ENCODE results near the gene SV2B. TPM values are rescaled to one million over a fixed set of nuclear protein-coding genes. Genes with fewer than 3 reads are reported as not detected.
A peak's percentile ranks its signal among the peaks of the same experiment; 100 is the strongest.

The SV2B gene
- total and polyA plus RNA-seq, 9 of the 15 experiments (the other 6 are each of a cell fraction or from before 2014, with no cell fraction given), result 0.01 to 0.25 (median 0.11) TPM

DNA sequence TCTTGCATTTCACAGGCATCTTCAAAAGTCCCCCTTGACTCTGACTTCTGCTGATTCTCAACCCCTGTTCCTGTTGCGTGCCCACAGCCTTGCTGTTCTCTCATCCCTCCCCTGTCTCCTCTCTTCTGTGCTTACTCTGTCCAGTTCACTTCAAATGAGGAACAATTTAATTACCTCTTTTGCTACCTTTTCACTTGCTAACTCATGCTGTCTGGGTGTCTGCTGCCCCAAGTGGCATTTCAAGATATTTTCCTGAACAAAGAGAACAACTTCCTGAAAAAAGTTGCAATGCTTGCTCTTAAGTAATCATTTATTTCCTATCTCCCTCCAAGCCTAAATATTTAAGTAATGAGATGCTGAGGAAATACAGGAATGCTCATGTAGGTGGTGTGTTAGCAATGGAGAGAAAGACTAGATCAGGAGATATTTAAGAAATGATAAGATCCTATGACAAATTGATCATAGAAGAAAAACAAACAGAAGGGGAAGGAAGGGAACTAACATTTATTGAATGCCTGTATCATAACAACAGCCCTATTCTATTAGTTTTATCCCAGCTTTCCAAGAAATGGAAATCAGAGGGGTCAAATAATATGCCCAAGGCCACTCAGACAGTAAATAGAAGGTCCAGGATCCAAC lies 42.2 kb downstream of the SV2B start (continued):
- TF ChIP-seq, protein P1, sequence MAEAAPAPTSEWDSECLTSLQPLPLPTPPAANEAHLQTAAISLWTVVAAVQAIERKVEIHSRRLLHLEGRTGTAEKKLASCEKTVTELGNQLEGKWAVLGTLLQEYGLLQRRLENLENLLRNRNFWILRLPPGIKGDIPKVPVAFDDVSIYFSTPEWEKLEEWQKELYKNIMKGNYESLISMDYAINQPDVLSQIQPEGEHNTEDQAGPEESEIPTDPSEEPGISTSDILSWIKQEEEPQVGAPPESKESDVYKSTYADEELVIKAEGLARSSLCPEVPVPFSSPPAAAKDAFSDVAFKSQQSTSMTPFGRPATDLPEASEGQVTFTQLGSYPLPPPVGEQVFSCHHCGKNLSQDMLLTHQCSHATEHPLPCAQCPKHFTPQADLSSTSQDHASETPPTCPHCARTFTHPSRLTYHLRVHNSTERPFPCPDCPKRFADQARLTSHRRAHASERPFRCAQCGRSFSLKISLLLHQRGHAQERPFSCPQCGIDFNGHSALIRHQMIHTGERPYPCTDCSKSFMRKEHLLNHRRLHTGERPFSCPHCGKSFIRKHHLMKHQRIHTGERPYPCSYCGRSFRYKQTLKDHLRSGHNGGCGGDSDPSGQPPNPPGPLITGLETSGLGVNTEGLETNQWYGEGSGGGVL (CRISPR knock-in tag; IDR thresholded peaks at IDR 0.05), result no peak
- no peak for TF ChIP-seq SMARCB1 (IDR thresholded peaks at IDR 0.05; ENCODE audit: insufficient read length, low read depth)
- TF ChIP-seq FOXJ2 (tag; IDR thresholded peaks at IDR 0.05), result no peak
- TF ChIP-seq ZNF57 (CRISPR knock-in tag; IDR thresholded peaks at IDR 0.05), result no peak
- TF ChIP-seq, protein P2, sequence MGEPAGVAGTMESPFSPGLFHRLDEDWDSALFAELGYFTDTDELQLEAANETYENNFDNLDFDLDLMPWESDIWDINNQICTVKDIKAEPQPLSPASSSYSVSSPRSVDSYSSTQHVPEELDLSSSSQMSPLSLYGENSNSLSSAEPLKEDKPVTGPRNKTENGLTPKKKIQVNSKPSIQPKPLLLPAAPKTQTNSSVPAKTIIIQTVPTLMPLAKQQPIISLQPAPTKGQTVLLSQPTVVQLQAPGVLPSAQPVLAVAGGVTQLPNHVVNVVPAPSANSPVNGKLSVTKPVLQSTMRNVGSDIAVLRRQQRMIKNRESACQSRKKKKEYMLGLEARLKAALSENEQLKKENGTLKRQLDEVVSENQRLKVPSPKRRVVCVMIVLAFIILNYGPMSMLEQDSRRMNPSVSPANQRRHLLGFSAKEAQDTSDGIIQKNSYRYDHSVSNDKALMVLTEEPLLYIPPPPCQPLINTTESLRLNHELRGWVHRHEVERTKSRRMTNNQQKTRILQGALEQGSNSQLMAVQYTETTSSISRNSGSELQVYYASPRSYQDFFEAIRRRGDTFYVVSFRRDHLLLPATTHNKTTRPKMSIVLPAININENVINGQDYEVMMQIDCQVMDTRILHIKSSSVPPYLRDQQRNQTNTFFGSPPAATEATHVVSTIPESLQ (CRISPR knock-in tag; IDR thresholded peaks at IDR 0.05), result no peak
- no peak for TF ChIP-seq ZNF408 (CRISPR knock-in tag; IDR thresholded peaks at IDR 0.05; ENCODE audit: low read depth)
- TF ChIP-seq, protein P3, sequence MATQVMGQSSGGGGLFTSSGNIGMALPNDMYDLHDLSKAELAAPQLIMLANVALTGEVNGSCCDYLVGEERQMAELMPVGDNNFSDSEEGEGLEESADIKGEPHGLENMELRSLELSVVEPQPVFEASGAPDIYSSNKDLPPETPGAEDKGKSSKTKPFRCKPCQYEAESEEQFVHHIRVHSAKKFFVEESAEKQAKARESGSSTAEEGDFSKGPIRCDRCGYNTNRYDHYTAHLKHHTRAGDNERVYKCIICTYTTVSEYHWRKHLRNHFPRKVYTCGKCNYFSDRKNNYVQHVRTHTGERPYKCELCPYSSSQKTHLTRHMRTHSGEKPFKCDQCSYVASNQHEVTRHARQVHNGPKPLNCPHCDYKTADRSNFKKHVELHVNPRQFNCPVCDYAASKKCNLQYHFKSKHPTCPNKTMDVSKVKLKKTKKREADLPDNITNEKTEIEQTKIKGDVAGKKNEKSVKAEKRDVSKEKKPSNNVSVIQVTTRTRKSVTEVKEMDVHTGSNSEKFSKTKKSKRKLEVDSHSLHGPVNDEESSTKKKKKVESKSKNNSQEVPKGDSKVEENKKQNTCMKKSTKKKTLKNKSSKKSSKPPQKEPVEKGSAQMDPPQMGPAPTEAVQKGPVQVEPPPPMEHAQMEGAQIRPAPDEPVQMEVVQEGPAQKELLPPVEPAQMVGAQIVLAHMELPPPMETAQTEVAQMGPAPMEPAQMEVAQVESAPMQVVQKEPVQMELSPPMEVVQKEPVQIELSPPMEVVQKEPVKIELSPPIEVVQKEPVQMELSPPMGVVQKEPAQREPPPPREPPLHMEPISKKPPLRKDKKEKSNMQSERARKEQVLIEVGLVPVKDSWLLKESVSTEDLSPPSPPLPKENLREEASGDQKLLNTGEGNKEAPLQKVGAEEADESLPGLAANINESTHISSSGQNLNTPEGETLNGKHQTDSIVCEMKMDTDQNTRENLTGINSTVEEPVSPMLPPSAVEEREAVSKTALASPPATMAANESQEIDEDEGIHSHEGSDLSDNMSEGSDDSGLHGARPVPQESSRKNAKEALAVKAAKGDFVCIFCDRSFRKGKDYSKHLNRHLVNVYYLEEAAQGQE (IDR thresholded peaks at IDR 0.05; ENCODE audit: borderline replicate concordance), result no peak
- TF ChIP-seq, protein P3 (CRISPR knock-in tag; IDR thresholded peaks at IDR 0.05; ENCODE audit: low read depth), result no peak
- TF ChIP-seq OTX1 (CRISPR knock-in tag; IDR thresholded peaks at IDR 0.05), result no peak
- TF ChIP-seq CSDE1 (IDR thresholded peaks at IDR 0.05), result no peak
- 0 out of 2 replicates have a peak, but pooled peaks have one; percentile 12 for TF ChIP-seq ZNF316 (IDR thresholded peaks at IDR 0.05)
- no peak for TF ChIP-seq NCOA6 (IDR thresholded peaks at IDR 0.05)
- no peak for TF ChIP-seq ZNF282 (CRISPR knock-in tag; IDR thresholded peaks at IDR 0.05)
- 0 out of 2 replicates have a peak, but pooled peaks have one; percentile 11 for TF ChIP-seq C11orf30 (IDR thresholded peaks at IDR 0.05; ENCODE audit: low read depth)
- peak in 1 of 2 experiments; percentile 18; a peak in 1 of 4 replicates for TF ChIP-seq RAD21 (CRISPR knock-in tag; conservative IDR thresholded peaks at IDR 0.05 in 1 of 2, IDR thresholded peaks at IDR 0.05 in 1 of 2)
- no peak for TF ChIP-seq BHLHE40 (IDR thresholded peaks at IDR 0.05; ENCODE audit: low read length)
- TF ChIP-seq ZNF263 (CRISPR knock-in tag; IDR thresholded peaks at IDR 0.05; ENCODE audit: borderline replicate concordance), result no peak
- TF ChIP-seq CAMTA2 (CRISPR knock-in tag; conservative IDR thresholded peaks at IDR 0.05), result no peak

Measured in K562 (cell line).